Neural cell (in vitro differentiated cells): ENCODE measurements around the gene IFNL3.

Experiments used
- EZH2 ChIP-seq: fragments of 200-600, 300-800 bp; shearing (Covaris generic), sonication (generic); IDR thresholded peaks from 2 replicates; pipeline ENCODE4 v1.6.1; 2014; ENCODE audit warnings: antibody characterized with exemption, low read length, borderline replicate concordance, mild to moderate bottlenecking; ENCODE audit not compliant: insufficient read depth, poor library complexity, severe bottlenecking
- RAD21 ChIP-seq: fragments of 450-650 bp; conservative IDR thresholded peaks from 2 replicates; pipeline ENCODE4 v1.6.1; 2014; ENCODE audit warnings: antibody characterized with exemption, mild to moderate bottlenecking, moderate library complexity
- TAF1 ChIP-seq: IDR thresholded peaks from 2 replicates; pipeline ENCODE4 v1.6.1; 2012; ENCODE audit warnings: low read depth
- TF ChIP-seq, protein P1 (sequence below): fragments of 450-650 bp; IDR thresholded peaks from 2 replicates; pipeline ENCODE4 v1.5.1; 2014; ENCODE audit warnings: antibody characterized with exemption, mild to moderate bottlenecking, moderate library complexity; ENCODE audit not compliant: poor library complexity, severe bottlenecking

DNA sequence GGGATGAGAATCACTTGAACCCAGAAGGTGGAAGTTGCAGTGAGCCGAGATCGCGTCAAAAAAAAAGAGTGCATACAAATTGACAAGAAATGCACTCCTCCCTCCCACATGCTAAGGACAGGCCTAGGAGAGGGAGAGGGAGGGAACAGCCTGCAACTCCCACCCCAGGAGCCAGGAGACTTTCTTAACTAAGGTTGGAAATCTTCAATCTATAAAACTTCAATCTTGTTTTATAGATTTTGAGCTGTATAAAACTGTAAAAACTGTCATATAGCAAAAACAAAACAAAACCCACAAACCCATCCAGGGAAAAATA lies 39.4 kb downstream of the IFNL3 start:
- TF ChIP-seq, protein P1, sequence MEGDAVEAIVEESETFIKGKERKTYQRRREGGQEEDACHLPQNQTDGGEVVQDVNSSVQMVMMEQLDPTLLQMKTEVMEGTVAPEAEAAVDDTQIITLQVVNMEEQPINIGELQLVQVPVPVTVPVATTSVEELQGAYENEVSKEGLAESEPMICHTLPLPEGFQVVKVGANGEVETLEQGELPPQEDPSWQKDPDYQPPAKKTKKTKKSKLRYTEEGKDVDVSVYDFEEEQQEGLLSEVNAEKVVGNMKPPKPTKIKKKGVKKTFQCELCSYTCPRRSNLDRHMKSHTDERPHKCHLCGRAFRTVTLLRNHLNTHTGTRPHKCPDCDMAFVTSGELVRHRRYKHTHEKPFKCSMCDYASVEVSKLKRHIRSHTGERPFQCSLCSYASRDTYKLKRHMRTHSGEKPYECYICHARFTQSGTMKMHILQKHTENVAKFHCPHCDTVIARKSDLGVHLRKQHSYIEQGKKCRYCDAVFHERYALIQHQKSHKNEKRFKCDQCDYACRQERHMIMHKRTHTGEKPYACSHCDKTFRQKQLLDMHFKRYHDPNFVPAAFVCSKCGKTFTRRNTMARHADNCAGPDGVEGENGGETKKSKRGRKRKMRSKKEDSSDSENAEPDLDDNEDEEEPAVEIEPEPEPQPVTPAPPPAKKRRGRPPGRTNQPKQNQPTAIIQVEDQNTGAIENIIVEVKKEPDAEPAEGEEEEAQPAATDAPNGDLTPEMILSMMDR, result no peak
- TF ChIP-seq RAD21 (no peak), TAF1 (no peak), EZH2 (no peak)
